Liver (tissue), 3 donors: ENCODE data around the gene RBBP7.

Source experiments
- TF ChIP-seq, protein P1 (sequence below): fragments of 150-350 bp; IDR thresholded peaks from 2 replicates; pipeline ENCODE4 v1.5.1; 2017; ENCODE audit warnings: improper control_type of control experiment, low read depth, low read length; ENCODE audit not compliant: missing input control
- TF ChIP-seq, protein P2 (sequence below): IDR thresholded peaks from 2 replicates; pipeline ENCODE4 v1.6.1; 2016; ENCODE audit warnings: antibody characterized with exemption
- TF ChIP-seq, protein P3 (sequence below): IDR thresholded peaks from 2 replicates; pipeline ENCODE4 v1.6.1; 2016; ENCODE audit warnings: antibody characterized with exemption
- donor health status: healthy.
- donor health status: healthy.

DNA sequence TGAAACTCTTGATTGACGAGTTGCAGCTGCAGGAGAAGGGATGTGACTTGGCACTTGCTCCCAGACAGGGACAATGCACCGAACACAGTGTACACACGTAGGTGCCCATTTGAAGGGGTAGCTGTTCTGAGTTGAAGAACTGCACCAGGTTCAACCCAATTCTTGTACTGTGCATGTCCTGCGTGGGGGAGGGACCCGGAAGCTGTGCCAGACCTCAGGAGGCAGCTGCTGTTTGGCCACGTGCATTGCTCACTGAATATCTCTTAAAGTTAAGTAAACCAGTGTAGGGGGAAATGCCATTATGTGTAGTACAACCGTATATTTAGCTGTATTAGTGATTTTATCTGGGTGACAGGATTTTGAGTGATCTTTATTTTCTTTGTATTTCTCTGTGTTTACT is 12.0 kb upstream of the RBBP7 start:
- TF ChIP-seq, protein P1, sequence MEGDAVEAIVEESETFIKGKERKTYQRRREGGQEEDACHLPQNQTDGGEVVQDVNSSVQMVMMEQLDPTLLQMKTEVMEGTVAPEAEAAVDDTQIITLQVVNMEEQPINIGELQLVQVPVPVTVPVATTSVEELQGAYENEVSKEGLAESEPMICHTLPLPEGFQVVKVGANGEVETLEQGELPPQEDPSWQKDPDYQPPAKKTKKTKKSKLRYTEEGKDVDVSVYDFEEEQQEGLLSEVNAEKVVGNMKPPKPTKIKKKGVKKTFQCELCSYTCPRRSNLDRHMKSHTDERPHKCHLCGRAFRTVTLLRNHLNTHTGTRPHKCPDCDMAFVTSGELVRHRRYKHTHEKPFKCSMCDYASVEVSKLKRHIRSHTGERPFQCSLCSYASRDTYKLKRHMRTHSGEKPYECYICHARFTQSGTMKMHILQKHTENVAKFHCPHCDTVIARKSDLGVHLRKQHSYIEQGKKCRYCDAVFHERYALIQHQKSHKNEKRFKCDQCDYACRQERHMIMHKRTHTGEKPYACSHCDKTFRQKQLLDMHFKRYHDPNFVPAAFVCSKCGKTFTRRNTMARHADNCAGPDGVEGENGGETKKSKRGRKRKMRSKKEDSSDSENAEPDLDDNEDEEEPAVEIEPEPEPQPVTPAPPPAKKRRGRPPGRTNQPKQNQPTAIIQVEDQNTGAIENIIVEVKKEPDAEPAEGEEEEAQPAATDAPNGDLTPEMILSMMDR, result no peak
- TF ChIP-seq, protein P2, sequence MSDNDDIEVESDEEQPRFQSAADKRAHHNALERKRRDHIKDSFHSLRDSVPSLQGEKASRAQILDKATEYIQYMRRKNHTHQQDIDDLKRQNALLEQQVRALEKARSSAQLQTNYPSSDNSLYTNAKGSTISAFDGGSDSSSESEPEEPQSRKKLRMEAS, result no peak
- TF ChIP-seq, protein P3, sequence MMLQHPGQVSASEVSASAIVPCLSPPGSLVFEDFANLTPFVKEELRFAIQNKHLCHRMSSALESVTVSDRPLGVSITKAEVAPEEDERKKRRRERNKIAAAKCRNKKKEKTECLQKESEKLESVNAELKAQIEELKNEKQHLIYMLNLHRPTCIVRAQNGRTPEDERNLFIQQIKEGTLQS, result no peak
